Superior temporal gyrus (tissue), 1 donor: Measurements from ENCODE around the gene UBE2S.

Experiments used
- DNase-seq: peaks from one replicate; pipeline ENCODE4 v3.0.0-alpha.2; 2016; ENCODE audit errors: extremely low spot score

UBE2S gene

GRCh38 chr19:55362174-55362989, 45.2 kb downstream of the UBE2S start:
- no peak for DNase-seq

- DNase-seq, result no peak
These were observed 46.7 kb downstream of the UBE2S start for GRCh38 chr19:55360902-55361301.

GRCh38 chr19:55358943-55359908, 48.4 kb downstream of the UBE2S start:
- no peak for DNase-seq

- DNase-seq, result no peak
These were observed 49.1 kb downstream of the UBE2S start for GRCh38 chr19:55358493-55358892.

GRCh38 chr19:55355213-55355821, 52.3 kb downstream of the UBE2S start:
- DNase-seq, result no peak

- no peak for DNase-seq
These were observed 52.8 kb downstream of the UBE2S start, which contains the start of gene COX6B2 for GRCh38 chr19:55354698-55355212. Gene COX6B2, minus strand, starts transcription at chr19:55354719. Its CDS starts 198 bp downstream, at chr19:55354521.

- DNase-seq, result no peak
These were observed 53.5 kb downstream of the UBE2S start for GRCh38 chr19:55353803-55354697.

GRCh38 chr19:55353356-55353802, 54.2 kb downstream of the UBE2S start:
- DNase-seq, result no peak

GRCh38 chr19:55352549-55353145, 54.9 kb downstream of the UBE2S start:
- DNase-seq, result no peak

GRCh38 chr19:55352040-55352439, 55.5 kb downstream of the UBE2S start:
- no peak for DNase-seq

GRCh38 chr19:55350620-55351315, 56.8 kb downstream of the UBE2S start:
- no peak for DNase-seq
